Activated CD4-positive, alpha-beta T cell treated with anti-CD3 and anti-CD28 coated beads for 36 hours (primary cell): ENCODE results near the gene MTX3. TPM values are rescaled to one million over a fixed set of nuclear protein-coding genes. Genes with fewer than 3 reads are reported as not detected.
A peak's percentile ranks its signal among the peaks of the same experiment; 100 is the strongest.

ENCODE experiments used
- ATAC-seq: fragments of 200-7000 bp; cut with Tn5 transposase; one replicate; pipeline ENCODE4 v1.10.0; 2021; ENCODE audit warnings: mild to moderate bottlenecking, moderate library complexity
- CTCF ChIA-PET: fragments of 350-600 bp; sonication (Branson Sonifier 250); formaldehyde crosslinking; loops from one replicate; lab custom pipeline; 2021; ENCODE audit warnings: antibody characterized with exemption; lab: Charles Lee
- POLR2A ChIA-PET: fragments of 350-600 bp; sonication (Branson Sonifier 250); formaldehyde crosslinking; loops from one replicate; lab custom pipeline; 2021; ENCODE audit warnings: antibody characterized with exemption, inconsistent platforms; lab: Charles Lee
- DNase-seq: peaks from one replicate; pipeline ENCODE4 v3.0.0-alpha.2; 2020
- H3K27ac Mint-ChIP-seq: one replicate; pipeline ENCODE4 v1.8.0; 2021; ENCODE audit warnings: mixed read lengths
- H3K27me3 Mint-ChIP-seq: one replicate; pipeline ENCODE4 v1.8.0; 2021; ENCODE audit warnings: mixed read lengths
- H3K36me3 Mint-ChIP-seq: one replicate; pipeline ENCODE4 v1.8.0; 2021; ENCODE audit warnings: low read depth, mixed read lengths
- H3K4me1 Mint-ChIP-seq: one replicate; pipeline ENCODE4 v1.8.0; 2021; ENCODE audit warnings: mixed read lengths
- H3K4me3 Mint-ChIP-seq: one replicate; pipeline ENCODE4 v1.8.0; 2021; ENCODE audit warnings: mild to moderate bottlenecking, moderate library complexity, mixed read lengths
- H3K9me3 Mint-ChIP-seq: one replicate; pipeline ENCODE4 v1.8.0; 2021; ENCODE audit warnings: low read depth, mixed read lengths
- intact Hi-C, 2 experiments: fragments of 100-400 bp; cut with DNase I in 1 of 2; cut with micrococcal nuclease in 1 of 2; formaldehyde crosslinking; loops; one replicate each; pipeline versions ENCODE4 v1.14.2 to v1.15.1; 2022 to 2024; cut with DNase I, micrococcal nuclease
- total RNA-seq, 2 experiments: library from RNA; stranded (reverse); gene quantifications; one replicate each; pipeline ENCODE4 v1.2.3, GENCODE V29; 2021

Gene MTX3
- total RNA-seq, 2 experiments from 2014 or later, result 11.9 to 14.3 TPM

GRCh38 chr5:79962575-79963222, 28.4 kb downstream of the MTX3 start:
- H3K9me3 Mint-ChIP-seq, result no peaks in the 10 kb centered on the region
- H3K4me1 Mint-ChIP-seq, result peaks cover 32% of the 10 kb centered on the region
- POLR2A ChIA-PET, result interaction anchor here (0.6 to 1.0 kb wide), 3 partner anchors 25 to 65 kb away, joined by 3 read pairs; no protein-coding TSS in a partner anchor
- H3K36me3 Mint-ChIP-seq, result no peaks in the 10 kb centered on the region
- intact Hi-C loops, result loop anchor here (1.0 to 5.0 kb wide), 6 partner anchors 28 to 400 kb away; no protein-coding TSS in a partner anchor
- CTCF ChIA-PET, result interaction anchor here (0.5 to 1.5 kb wide), 4 partner anchors 18 to 121 kb away, joined by 3 to 6 read pairs (median 4); no protein-coding TSS in a partner anchor
- H3K4me3 Mint-ChIP-seq, result peak overlapping the region; percentile 15
- DNase-seq, result peak; percentile 83
- peaks cover 14% of the 10 kb centered on the region for H3K27me3 Mint-ChIP-seq
- peak overlapping the region; percentile 93 for H3K27ac Mint-ChIP-seq
- ATAC-seq, result peak; percentile 89

GRCh38 chr5:79961716-79962574, 29.1 kb downstream of the MTX3 start:
- peaks cover 9% of the 10 kb centered on the region for H3K27me3 Mint-ChIP-seq
- no peaks in the 10 kb centered on the region for H3K9me3 Mint-ChIP-seq
- POLR2A ChIA-PET, result interaction anchor here (0.8 kb wide), 1 partner anchor 66 kb away, joined by 3 read pairs; no protein-coding TSS in a partner anchor
- ATAC-seq (no peak), DNase-seq (no peak)
- peak overlapping the region; percentile 93 for H3K27ac Mint-ChIP-seq
- H3K4me3 Mint-ChIP-seq, result no peak overlapping the region
- CTCF ChIA-PET, result interaction anchor here (0.5 to 1.3 kb wide), 3 partner anchors 23 to 51 kb away, joined by 3 to 4 read pairs (median 3); no protein-coding TSS in a partner anchor
- no peaks in the 10 kb centered on the region for H3K36me3 Mint-ChIP-seq
- intact Hi-C loops, result loop anchor here (2.0 to 5.0 kb wide), 3 partner anchors 71 to 399 kb away; no protein-coding TSS in a partner anchor
- peaks cover 32% of the 10 kb centered on the region for H3K4me1 Mint-ChIP-seq

DNA sequence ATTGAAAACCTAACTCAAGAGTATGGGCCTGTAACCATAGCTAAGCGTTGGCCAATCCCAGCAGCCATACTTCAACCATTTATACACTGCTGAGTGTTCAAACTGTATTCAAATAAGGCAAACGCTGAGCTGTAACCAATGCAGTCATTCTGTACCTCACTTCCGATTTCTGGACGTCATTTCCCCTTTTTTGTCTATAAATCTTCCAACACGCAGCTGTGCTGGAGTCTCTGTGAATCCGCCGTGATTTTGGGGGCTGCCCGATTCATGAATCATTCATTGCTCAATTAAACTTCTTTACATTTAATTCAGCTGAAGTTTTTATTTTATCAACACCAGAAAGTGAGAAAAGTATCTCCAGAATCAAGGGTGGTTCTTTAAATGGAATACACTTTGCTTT, 31.7 kb downstream of the MTX3 start:
- Mint-ChIP-seq H3K36me3 (no peaks in the 10 kb centered on the region), H3K4me3 (no peak overlapping the region), H3K4me1 (peaks cover 27% of the 10 kb centered on the region), H3K9me3 (no peaks in the 10 kb centered on the region), H3K27ac (no peak overlapping the region), H3K27me3 (peaks cover 3% of the 10 kb centered on the region)
- ChIA-PET CTCF (interaction anchor here (1.1 to 1.2 kb wide), 3 partner anchors 17 to 93 kb away, joined by 3 to 4 read pairs (median 4); no protein-coding TSS in a partner anchor), POLR2A (no interaction called here)
- DNase-seq, result no peak
- no peak for ATAC-seq
- intact Hi-C loops, result no loop called here

DNA sequence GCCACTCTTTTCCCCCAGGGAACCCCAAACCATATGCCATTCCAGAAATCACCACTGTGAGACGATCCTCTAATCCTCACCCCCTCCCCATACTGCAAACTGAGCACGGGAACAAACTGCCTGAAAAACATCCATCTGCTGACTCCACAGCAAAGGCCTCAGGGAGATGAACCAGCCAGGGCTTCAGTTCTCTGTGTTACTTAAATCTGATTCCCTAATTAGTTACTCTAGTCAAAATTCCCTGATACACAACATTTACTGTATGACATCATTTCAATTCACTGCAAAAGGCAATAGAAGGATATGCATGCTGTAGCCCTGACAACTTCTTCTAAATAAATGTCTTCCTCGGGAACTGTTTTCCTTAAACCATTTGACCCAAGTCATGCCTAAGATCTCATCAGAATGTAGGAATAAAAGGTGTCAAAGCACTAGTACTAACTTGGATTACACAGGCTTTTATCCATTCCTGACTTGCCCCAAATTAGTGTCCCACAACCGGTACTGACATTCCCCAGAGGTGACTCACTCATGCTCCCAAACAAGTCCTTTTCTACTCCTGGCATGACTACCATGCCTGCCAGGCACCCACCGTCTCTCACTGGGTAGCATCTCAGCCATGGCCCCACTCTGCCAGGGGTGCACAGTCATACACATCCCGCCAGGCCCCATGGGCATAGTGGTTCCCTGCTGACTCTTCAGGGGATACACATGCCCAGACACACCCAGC, 35.0 kb downstream of the MTX3 start:
- Mint-ChIP-seq H3K27ac (no peak overlapping the region), H3K36me3 (no peaks in the 10 kb centered on the region), H3K27me3 (peaks cover 3% of the 10 kb centered on the region), H3K9me3 (no peaks in the 10 kb centered on the region), H3K4me3 (no peak overlapping the region), H3K4me1 (no peaks in the 10 kb centered on the region)
- POLR2A ChIA-PET, result no interaction called here
- ATAC-seq, result no peak
- DNase-seq, result no peak
- intact Hi-C loops, result no loop called here
- CTCF ChIA-PET, result no interaction called here

GRCh38 chr5:79955356-79955895, 35.6 kb downstream of the MTX3 start:
- H3K27me3 Mint-ChIP-seq, result peaks cover 3% of the 10 kb centered on the region
- intact Hi-C loops, result no loop called here
- ChIA-PET POLR2A (no interaction called here), CTCF (no interaction called here)
- no peaks in the 10 kb centered on the region for H3K9me3 Mint-ChIP-seq
- no peak overlapping the region for H3K27ac Mint-ChIP-seq
- ATAC-seq (no peak), DNase-seq (no peak)
- no peaks in the 10 kb centered on the region for H3K4me1 Mint-ChIP-seq
- H3K36me3 Mint-ChIP-seq, result no peaks in the 10 kb centered on the region
- no peak overlapping the region for H3K4me3 Mint-ChIP-seq

- no peak overlapping the region for H3K4me3 Mint-ChIP-seq
- ChIA-PET POLR2A (no interaction called here), CTCF (interaction anchor here (0.7 kb wide), 1 partner anchor 128 kb away, joined by 3 read pairs; no protein-coding TSS in a partner anchor)
- H3K27me3 Mint-ChIP-seq, result peaks cover 3% of the 10 kb centered on the region
- H3K9me3 Mint-ChIP-seq, result no peaks in the 10 kb centered on the region
- H3K27ac Mint-ChIP-seq, result no peak overlapping the region
- no peak for ATAC-seq
- H3K4me1 Mint-ChIP-seq, result no peaks in the 10 kb centered on the region
- no peak for DNase-seq
- H3K36me3 Mint-ChIP-seq, result no peaks in the 10 kb centered on the region
- intact Hi-C loops, result no loop called here
These were observed 36.4 kb downstream of the MTX3 start for GRCh38 chr5:79954620-79955019.

DNA sequence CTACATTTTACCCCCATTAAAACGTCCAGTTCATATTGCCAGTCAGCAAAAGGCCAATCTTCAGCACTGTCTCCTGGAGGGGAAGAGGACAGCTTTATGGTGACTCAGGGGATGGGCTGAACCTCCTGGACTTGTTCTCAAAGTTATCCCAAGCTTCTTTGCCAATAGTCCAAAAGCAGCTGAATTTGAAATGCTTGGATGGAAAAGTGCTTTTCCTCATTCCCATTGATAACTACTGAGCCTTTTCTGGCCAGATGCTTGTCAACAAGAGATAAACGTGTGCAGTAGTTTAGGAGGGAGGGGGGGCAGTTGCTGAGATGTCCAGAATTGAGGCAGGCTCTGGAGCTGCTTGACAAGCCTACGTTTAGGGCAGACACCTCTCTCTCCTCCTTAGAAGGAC, 43.5 kb downstream of the MTX3 start:
- Mint-ChIP-seq H3K4me1 (no peaks in the 10 kb centered on the region), H3K27me3 (no peaks in the 10 kb centered on the region), H3K36me3 (no peaks in the 10 kb centered on the region), H3K27ac (no peak overlapping the region), H3K4me3 (no peak overlapping the region), H3K9me3 (no peaks in the 10 kb centered on the region)
- intact Hi-C loops, result no loop called here
- POLR2A ChIA-PET, result no interaction called here
- ATAC-seq, result no peak
- CTCF ChIA-PET, result no interaction called here
- DNase-seq, result no peak

DNA sequence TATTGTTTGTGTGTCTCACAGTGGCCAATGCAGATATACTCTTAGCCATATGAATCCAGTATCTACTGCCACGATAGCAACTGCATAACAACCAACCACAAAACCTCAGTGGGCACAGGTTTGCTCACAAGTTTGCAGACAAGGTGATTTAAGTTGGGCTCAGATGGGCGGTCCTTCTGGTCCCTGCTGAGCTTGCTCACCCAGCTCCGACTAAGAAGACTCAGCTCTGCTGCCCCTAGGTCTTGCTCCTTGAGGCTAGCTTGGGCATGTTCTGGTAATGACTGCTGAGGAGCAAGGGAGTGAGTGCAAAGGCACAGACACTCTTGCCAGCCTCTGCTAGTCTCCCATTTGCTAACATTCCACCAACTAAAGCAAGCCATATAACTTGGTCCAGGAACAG, 52.6 kb downstream of the MTX3 start:
- no peak overlapping the region for H3K27ac Mint-ChIP-seq
- no peaks in the 10 kb centered on the region for H3K9me3 Mint-ChIP-seq
- peaks cover 2% of the 10 kb centered on the region for H3K27me3 Mint-ChIP-seq
- no peaks in the 10 kb centered on the region for H3K36me3 Mint-ChIP-seq
- CTCF ChIA-PET, result no interaction called here
- intact Hi-C loops, result no loop called here
- DNase-seq (peak; percentile 54), ATAC-seq (peak; percentile 86)
- H3K4me1 Mint-ChIP-seq, result no peaks in the 10 kb centered on the region
- POLR2A ChIA-PET, result no interaction called here
- no peak overlapping the region for H3K4me3 Mint-ChIP-seq

DNA sequence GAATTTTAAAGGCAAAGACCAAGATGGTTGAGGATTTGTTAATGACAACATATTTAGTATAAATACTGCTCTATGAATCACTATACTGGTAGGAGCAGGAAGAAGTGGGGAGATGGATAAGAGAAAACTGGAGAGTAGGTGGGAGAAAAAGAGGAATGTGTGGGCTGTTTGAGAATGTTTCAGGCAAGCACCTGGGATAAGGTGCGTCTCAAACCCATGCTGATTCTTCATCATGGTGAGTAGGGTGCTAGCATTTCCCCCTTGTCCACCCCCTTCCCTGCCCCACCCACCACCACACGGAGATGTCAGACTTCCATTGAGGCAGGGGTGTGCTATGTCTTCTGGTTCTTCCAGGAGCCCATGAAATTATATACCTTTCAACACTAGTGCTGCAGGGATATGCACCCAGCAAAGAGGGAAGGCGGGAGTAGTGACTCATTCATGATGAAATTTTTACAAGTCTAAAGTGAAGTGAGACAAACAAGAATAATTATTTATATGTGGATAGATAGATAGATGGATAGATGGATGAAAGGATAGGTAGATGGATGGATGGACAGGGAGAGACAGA, 54.3 kb downstream of the MTX3 start:
- intact Hi-C loops, result no loop called here
- no peaks in the 10 kb centered on the region for H3K36me3 Mint-ChIP-seq
- ATAC-seq (no peak), DNase-seq (no peak)
- CTCF ChIA-PET, result no interaction called here
- no peak overlapping the region for H3K4me3 Mint-ChIP-seq
- POLR2A ChIA-PET, result no interaction called here
- no peak overlapping the region for H3K27ac Mint-ChIP-seq
- no peaks in the 10 kb centered on the region for H3K4me1 Mint-ChIP-seq
- peaks cover 2% of the 10 kb centered on the region for H3K27me3 Mint-ChIP-seq
- H3K9me3 Mint-ChIP-seq, result no peaks in the 10 kb centered on the region

DNA sequence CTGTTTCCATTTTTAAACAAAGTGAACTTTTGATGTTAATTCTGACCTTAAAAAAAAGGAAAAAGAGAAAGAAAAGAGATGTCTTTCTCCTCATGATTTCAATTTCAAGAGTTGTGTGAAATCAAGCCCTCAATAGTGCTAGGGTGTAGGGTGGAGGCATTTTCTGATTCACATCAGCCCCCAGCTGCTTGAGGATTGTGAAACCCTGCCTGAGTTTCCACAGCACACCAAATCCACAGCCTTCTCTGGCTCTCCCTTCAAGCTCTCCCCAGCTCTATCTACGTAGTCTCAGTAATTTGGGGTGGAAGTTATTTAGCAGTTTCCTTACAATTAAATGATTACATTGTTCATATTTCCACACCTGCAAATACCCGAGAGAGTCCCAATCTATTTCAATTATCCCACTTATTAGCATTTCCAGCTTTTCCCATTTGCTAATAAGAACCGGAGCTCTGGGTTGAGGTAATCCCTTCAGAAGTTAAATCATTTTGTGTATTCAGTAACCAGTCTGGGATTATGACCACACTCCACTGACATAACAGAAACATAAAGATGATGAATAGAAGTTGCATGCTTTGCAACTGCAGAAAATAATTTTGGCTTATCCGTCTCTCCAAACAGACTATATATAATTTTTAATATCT, 54.9 kb downstream of the MTX3 start:
- Mint-ChIP-seq H3K4me1 (no peaks in the 10 kb centered on the region), H3K27me3 (peaks cover 2% of the 10 kb centered on the region), H3K27ac (no peak overlapping the region), H3K4me3 (no peak overlapping the region), H3K9me3 (no peaks in the 10 kb centered on the region), H3K36me3 (no peaks in the 10 kb centered on the region)
- DNase-seq, result peak; percentile 4
- ChIA-PET CTCF (interaction anchor here (1.2 kb wide), 1 partner anchor 12 kb away, joined by 3 read pairs; no protein-coding TSS in a partner anchor), POLR2A (no interaction called here)
- intact Hi-C loops, result no loop called here
- ATAC-seq, result no peak
